Uterus (tissue), 2 donors: ENCODE data around the gene MYOC.

Experiments
- CTCF ChIP-seq, 4 experiments: fragments of 200-600 bp in 2 of 4; fragments of 450-650 bp in 2 of 4; sonication (generic) in 2 of 4; IDR thresholded peaks; one replicate each; pipeline ENCODE4 v1.5.1; 2016 to 2019; ENCODE audit warnings: antibody characterized with exemption in 4 of 4, mild to moderate bottlenecking in 2 of 4, moderate library complexity in 1 of 4
- POLR2A ChIP-seq, 2 donors: fragments of 450-650 bp; IDR thresholded peaks; one replicate each; pipeline ENCODE4 v1.6.1; 2016; ENCODE audit warnings: antibody characterized with exemption in 2 of 2, mild to moderate bottlenecking in 1 of 2, moderate library complexity in 1 of 2

- no peak for TF ChIP-seq CTCF (IDR thresholded peaks at IDR 0.05)
- no peak for TF ChIP-seq POLR2A (IDR thresholded peaks at IDR 0.05)
Observed at GRCh38 chr1:171585715-171586114, 66.8 kb downstream of the MYOC start.
